ENCODE data around the gene NUP62CL.

DNA sequence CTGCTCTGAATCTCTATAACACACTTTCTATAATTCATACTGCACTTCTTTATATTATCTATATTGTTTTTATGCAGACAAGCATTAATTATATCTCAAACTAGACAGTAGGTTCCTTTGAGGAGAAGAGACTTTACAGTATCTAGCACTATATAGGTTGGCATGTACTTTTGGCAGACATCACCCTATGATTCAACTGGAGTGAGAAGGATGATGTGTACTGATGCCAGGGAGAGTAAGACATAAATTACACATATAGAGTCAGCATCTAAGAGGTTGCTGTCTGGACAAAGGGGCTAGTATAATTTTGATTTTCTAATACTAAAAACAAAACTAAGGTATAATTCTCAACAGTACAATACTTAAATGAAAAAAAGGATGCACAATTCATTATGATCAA lies 82.5 kb downstream of the NUP62CL start:
- TF ChIP-seq, protein P1, sequence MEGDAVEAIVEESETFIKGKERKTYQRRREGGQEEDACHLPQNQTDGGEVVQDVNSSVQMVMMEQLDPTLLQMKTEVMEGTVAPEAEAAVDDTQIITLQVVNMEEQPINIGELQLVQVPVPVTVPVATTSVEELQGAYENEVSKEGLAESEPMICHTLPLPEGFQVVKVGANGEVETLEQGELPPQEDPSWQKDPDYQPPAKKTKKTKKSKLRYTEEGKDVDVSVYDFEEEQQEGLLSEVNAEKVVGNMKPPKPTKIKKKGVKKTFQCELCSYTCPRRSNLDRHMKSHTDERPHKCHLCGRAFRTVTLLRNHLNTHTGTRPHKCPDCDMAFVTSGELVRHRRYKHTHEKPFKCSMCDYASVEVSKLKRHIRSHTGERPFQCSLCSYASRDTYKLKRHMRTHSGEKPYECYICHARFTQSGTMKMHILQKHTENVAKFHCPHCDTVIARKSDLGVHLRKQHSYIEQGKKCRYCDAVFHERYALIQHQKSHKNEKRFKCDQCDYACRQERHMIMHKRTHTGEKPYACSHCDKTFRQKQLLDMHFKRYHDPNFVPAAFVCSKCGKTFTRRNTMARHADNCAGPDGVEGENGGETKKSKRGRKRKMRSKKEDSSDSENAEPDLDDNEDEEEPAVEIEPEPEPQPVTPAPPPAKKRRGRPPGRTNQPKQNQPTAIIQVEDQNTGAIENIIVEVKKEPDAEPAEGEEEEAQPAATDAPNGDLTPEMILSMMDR (IDR thresholded peaks at IDR 0.05): no peak
- TF ChIP-seq POLR2A (IDR thresholded peaks at IDR 0.05): no peak
